GM18511 (cell line): Measurements from ENCODE around the gene LYAR.
A peak's percentile ranks its signal among the peaks of the same experiment; 100 is the strongest.

Experiments
- ATAC-seq: cut with Tn5 transposase; IDR thresholded peaks from one replicate; pipeline ENCODE4 v1.9.1; 2021; ENCODE audit warnings: mild to moderate bottlenecking, moderate library complexity; ENCODE audit not compliant: unreplicated experiment

Gene LYAR

GRCh38 chr4:4317496-4318232 is 27.7 kb upstream of the LYAR start:
- ATAC-seq = no peak

GRCh38 chr4:4316150-4316495 is 26.2 kb upstream of the LYAR start:
- ATAC-seq = no peak

GRCh38 chr4:4315461-4316149 is 25.7 kb upstream of the LYAR start:
- no peak for ATAC-seq

- no peak for ATAC-seq
These were observed 21.2 kb upstream of the LYAR start for GRCh38 chr4:4311193-4311592.

GRCh38 chr4:4308800-4309441 is 19.0 kb upstream of the LYAR start:
- no peak for ATAC-seq

- no peak for ATAC-seq
These were observed 17.0 kb upstream of the LYAR start for GRCh38 chr4:4306920-4307319.

- ATAC-seq = no peak
These were observed 12.5 kb upstream of the LYAR start for GRCh38 chr4:4302416-4302815.

- no peak for ATAC-seq
These were observed 12.0 kb upstream of the LYAR start for GRCh38 chr4:4302001-4302400.

- no peak for ATAC-seq
These were observed 9.1 kb upstream of the LYAR start for GRCh38 chr4:4299006-4299405.

GRCh38 chr4:4296283-4296846 is 6.4 kb upstream of the LYAR start:
- ATAC-seq = no peak

GRCh38 chr4:4293279-4293678 is 3.3 kb upstream of the LYAR start:
- ATAC-seq = no peak

- peak; percentile 37 for ATAC-seq
These were observed 385 bp downstream of the LYAR start for GRCh38 chr4:4289597-4289940.

GRCh38 chr4:4289055-4289454 is 899 bp downstream of the LYAR start:
- no peak for ATAC-seq

GRCh38 chr4:4288098-4288497 is 1.9 kb downstream of the LYAR start:
- ATAC-seq = no peak

- ATAC-seq = no peak
These were observed 4.9 kb downstream of the LYAR start for GRCh38 chr4:4284827-4285618.

- no peak for ATAC-seq
These were observed 8.2 kb downstream of the LYAR start for GRCh38 chr4:4281787-4282186.

- no peak for ATAC-seq
These were observed 12.4 kb downstream of the LYAR start for GRCh38 chr4:4277531-4277930.

GRCh38 chr4:4274226-4274625 is 15.7 kb downstream of the LYAR start:
- no peak for ATAC-seq

- ATAC-seq = no peak
These were observed 18.0 kb downstream of the LYAR start for GRCh38 chr4:4271912-4272311.

- ATAC-seq = no peak
These were observed 19.4 kb downstream of the LYAR start for GRCh38 chr4:4270529-4270928.

- ATAC-seq = no peak
These were observed 20.1 kb downstream of the LYAR start for GRCh38 chr4:4269856-4270255.
